Hypothalamus (tissue), 51 donors: ENCODE data around the gene CACNA1H.

Experiments used
- DNase-seq, 51 donors: peaks; one replicate each; lab custom pipeline; 2025; lab: John Stamatoyannopoulos, UW

CACNA1H gene

GRCh38 chr16:1170076-1170418 is 17.1 kb downstream of the CACNA1H start:
- no peak for DNase-seq

DNA sequence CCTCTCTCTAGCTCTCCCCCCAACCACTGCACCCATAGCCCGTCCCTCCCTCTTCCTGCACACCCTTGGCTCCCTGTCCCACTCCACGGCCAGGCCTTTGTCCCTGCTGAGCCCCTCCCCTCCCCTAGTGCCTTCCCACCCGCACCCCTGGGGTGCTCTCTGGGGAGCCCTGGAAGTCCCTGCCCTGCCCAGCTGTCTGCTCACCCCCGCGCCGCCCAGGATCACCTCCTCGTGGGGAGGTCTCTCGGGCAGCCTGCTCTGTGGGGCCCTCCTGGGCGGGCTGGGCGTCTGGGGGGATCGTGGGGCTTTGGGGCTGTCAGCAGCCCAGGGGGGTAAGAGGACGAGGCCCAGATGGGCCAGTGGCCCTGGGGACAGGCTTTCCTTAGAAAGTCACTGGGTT is 18.1 kb downstream of the CACNA1H start:
- no peak for DNase-seq

GRCh38 chr16:1171854-1172428 is 19.0 kb downstream of the CACNA1H start:
- DNase-seq, result no peak

- no peak for DNase-seq
Observed at GRCh38 chr16:1172651-1173050, 19.7 kb downstream of the CACNA1H start.

GRCh38 chr16:1173788-1174451 is 21.0 kb downstream of the CACNA1H start:
- no peak for DNase-seq

GRCh38 chr16:1174477-1175357 is 21.8 kb downstream of the CACNA1H start:
- DNase-seq, result no peak

GRCh38 chr16:1175566-1176279 is 22.8 kb downstream of the CACNA1H start:
- no peak for DNase-seq

- no peak for DNase-seq
Observed at GRCh38 chr16:1176280-1176897, 23.5 kb downstream of the CACNA1H start.

DNA sequence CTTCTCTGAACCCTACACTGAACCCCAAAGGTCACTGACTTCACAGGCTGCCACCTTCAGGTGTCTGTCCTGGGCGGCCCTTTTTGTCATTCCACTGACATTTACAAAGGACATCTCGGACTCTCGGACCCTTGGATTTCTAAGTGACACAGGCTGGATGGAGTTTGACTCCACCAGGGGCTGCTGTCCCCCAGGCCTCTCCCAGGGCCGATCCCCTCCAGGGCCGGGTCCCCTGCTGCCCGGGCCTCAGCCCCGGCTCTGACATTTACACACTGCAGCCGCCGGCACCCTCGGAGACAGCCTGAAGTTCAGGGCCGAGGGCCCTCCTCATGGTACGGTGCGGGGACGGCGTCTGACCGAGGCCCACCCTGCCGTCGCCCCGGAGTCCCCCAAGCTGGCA is 24.1 kb downstream of the CACNA1H start:
- no peak for DNase-seq

DNA sequence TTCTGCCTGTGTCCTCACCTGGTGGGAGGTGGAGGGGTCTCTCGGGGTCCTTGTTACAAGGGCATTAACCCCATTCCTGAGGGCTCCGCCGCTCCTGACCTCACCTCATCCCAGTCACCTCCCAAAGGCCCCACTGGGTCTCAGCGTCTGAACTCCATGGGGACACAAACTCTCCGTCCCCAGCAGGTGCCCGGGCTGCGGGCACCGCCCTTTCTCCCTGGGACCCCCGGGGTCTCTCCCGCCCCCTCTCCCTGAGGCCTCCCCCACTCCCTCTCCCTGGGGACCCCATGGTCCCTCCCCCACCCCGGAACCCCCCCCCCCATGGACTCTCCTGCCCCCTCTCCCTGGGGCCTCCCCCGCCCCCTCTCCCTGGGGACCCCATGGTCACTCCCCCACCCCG is 24.8 kb downstream of the CACNA1H start:
- DNase-seq, result no peak

GRCh38 chr16:1178295-1178910 is 25.5 kb downstream of the CACNA1H start:
- DNase-seq, result no peak

- no peak for DNase-seq
Observed at GRCh38 chr16:1180549-1181403, 27.9 kb downstream of the CACNA1H start.

GRCh38 chr16:1181404-1182315 is 28.8 kb downstream of the CACNA1H start:
- no peak for DNase-seq

DNA sequence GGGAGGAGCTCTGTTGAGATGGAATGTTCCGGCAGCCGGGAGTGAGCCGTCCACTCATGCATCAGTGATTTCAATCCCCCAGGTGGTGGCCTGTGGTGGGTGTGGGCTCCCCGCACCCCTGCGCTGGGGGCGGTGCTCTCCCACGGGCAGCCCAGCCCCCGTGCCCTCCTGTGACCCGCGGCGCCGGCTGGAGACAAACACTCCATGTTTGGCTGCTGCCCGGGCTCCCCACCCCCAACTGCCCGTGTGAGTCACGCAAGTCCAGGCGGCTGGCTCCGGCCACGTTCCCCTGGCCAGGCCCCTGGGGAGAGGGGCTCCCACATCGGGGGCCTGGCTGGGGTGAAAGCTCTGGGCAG is 29.4 kb downstream of the CACNA1H start:
- peak in 20 of 51 donors; percentile 4 to 53 (median 24) for DNase-seq

GRCh38 chr16:1182950-1183907 is 30.3 kb downstream of the CACNA1H start:
- DNase-seq, result peak in 28 of 51 donors; percentile 4 to 53 (median 24)

DNA sequence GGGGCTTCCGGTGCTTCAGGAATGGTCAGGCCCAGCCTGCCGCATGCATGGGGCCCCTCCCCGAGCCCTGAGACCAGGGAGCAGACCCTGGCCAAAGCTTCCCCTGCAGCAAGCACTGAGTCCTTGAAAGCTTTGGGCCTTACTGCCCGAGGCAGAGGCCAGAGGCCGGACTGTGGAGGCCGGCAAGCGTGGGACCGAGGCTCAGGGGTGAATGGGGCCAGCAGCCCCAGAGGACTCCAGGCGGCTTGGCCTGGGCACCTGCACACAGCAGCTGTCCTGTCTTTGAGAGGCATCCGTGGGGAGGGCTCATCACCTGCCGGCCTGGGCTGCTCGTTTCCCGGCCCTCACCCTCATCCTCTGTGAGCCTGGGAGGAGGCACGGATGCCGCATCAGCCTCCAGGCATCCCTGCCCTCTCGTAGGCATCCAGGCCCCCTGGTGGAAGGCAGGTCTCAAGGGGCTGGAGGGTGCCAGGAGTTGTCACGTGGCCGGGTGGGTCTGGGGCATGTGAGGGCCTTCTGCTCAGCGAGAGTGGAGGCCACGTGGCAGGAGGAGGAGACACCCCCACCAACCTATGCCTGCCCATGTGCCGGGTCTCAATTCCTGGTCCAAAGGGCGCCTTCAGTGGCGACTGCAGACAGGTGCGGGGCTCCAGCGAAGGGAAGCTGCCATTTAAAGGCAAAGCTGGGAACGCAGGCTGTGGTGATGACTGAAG is 31.4 kb downstream of the CACNA1H start:
- no peak for DNase-seq
